Astrocyte of the cerebellum (primary cell): ENCODE data around the gene PHF20.

Source experiments
- DNase-seq: peaks from one replicate; pipeline ENCODE4 v3.0.0-alpha.2; 2011; ENCODE audit warnings: low read depth
- H3K4me3 ChIP-seq: 2 replicates; pipeline ENCODE4 v1.5.1; 2011; ENCODE audit warnings: mild to moderate bottlenecking, low read depth, low read length, moderate library complexity
- in situ Hi-C: cut with HindIII; loops from 2 replicates; pipeline ENCODE4 v1.10.0; 2017; ENCODE audit warnings: low sequenced_read_pairs
- TF ChIP-seq, protein P1 (sequence below): IDR thresholded peaks from 2 replicates; pipeline ENCODE4 v1.5.1; 2012; ENCODE audit warnings: low read length, low read depth, moderate library complexity, mild to moderate bottlenecking; ENCODE audit errors: missing control alignments

Gene PHF20

DNA sequence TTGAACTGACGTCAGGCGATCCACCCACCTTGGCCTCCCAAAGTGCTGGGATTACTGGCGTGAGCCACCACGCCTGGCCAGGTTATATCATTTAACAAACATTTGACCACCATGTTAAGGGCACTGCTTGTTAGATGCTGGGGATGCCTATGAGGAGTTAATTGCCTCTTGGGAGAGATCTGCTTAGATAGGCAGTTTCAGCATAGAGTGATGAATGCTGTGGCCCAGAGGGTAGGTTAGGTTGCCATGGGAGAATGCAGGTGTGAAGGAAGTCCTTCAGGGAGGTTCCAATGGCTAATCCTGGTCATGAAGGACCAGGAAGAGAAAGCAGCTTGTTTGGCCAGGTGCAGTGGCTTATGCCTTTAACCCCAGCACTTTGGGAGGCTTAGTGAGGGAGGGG is 17.0 kb downstream of the PHF20 start:
- in situ Hi-C loops = no loop called here
- TF ChIP-seq, protein P1, sequence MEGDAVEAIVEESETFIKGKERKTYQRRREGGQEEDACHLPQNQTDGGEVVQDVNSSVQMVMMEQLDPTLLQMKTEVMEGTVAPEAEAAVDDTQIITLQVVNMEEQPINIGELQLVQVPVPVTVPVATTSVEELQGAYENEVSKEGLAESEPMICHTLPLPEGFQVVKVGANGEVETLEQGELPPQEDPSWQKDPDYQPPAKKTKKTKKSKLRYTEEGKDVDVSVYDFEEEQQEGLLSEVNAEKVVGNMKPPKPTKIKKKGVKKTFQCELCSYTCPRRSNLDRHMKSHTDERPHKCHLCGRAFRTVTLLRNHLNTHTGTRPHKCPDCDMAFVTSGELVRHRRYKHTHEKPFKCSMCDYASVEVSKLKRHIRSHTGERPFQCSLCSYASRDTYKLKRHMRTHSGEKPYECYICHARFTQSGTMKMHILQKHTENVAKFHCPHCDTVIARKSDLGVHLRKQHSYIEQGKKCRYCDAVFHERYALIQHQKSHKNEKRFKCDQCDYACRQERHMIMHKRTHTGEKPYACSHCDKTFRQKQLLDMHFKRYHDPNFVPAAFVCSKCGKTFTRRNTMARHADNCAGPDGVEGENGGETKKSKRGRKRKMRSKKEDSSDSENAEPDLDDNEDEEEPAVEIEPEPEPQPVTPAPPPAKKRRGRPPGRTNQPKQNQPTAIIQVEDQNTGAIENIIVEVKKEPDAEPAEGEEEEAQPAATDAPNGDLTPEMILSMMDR = no peak
- no peak overlapping the region for H3K4me3 ChIP-seq
- DNase-seq = no peak

DNA sequence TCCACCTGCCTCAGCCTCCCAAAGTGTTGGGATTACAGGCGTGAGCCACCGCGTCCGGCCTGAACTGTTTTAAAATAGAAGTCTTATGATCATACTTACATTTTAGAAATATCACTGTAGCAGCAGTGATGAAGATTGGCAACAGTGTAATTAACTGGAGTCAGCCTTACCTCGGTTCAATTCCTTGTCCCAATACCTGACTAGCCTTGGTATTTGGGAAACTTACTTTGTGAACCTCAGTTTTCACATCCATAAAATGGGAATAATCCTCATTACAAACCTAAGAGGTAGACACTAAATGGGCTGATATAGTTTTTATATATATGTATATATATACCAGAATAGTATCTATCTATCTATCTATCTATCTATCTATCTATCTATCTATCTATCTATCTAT is 19.3 kb downstream of the PHF20 start:
- DNase-seq = no peak
- in situ Hi-C loops = no loop called here
- TF ChIP-seq, protein P1 = no peak
- no peak overlapping the region for H3K4me3 ChIP-seq

DNA sequence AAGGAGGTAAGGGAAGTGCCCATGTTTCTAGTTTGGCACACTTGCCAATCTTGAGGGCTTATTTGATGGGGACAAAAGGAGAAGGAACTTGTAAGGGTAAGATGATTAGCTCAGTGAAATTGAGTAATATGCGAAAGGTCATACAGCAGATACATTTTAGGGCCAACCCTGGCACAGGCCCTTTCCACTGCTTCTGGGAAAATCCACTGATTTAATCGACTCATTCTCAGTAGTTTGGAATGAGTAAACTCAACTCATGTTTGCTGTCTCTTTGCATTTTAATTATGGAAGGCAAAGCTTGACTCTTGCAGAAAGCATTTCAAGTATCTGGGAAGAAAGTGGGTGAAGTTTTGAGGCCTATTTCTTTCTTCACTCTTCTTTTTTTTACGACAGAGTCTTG is 20.0 kb downstream of the PHF20 start:
- in situ Hi-C loops = no loop called here
- H3K4me3 ChIP-seq = no peak overlapping the region
- peak; percentile 37 for DNase-seq
- TF ChIP-seq, protein P1 = no peak

DNA sequence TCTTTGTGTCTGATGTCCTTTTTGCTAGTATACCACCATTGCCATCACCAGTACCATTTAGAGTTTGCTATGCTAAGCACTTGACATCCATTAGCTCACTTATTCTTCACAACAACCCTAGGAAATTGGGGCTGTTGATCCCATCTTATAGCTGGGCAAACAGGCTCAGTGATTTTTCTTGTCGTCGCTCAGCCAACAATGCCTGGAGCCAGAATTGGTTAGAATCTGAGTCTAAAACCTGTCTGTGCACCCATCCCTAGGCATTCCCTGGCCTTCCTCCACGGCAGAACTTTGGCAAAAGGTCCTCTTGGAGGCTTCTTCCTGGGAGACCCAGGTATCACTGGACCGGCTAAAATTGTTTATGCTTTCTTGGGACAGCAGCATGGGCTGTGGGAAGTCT is 20.9 kb downstream of the PHF20 start:
- no peak for DNase-seq
- in situ Hi-C loops = no loop called here
- TF ChIP-seq, protein P1 = no peak

DNA sequence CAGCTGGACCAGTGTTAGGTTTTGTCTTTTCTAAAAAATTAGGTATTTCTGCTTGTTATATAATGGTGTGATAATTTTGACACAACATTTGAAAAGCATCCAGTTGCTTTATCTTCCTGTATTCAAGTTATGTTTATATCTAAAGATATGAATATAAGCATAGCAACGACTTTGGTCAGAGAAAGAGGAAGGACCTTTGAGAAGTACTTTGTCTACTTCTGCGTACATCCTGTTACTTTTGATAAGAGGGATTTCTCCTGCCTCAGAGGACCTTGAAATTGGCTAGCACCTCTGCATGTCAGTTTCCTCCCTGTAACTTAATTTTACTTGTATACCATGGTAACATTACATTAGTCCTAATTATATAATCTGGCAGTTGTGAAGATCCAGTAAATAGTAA is 24.8 kb downstream of the PHF20 start:
- no peak overlapping the region for H3K4me3 ChIP-seq
- in situ Hi-C loops = no loop called here
- TF ChIP-seq, protein P1 = no peak
- DNase-seq = no peak

More for the DNA sequence above, 20.9 kb downstream of the PHF20 start:
- no peak overlapping the region for H3K4me3 ChIP-seq

DNA sequence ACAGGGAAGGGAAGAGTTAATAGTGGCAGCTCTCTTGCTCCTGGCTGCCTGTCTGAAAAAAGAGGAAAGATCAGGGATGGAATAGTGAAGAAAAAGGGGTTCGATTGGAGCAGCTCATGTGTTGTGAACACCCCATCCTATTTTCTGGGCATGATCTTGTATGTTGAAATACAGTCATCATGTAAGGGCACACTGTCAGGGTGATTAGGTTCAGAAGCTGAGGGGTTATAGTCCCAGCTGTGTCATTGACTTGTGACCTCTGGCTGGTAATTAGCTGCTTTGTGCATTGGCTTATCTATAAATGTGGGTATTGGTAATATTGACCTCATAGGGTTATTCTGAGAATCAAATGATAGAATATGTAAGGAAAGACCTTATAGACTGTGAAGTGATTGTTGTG is 30.1 kb downstream of the PHF20 start:
- in situ Hi-C loops = no loop called here
- no peak for DNase-seq
- H3K4me3 ChIP-seq = no peak overlapping the region
- TF ChIP-seq, protein P1 = no peak

DNA sequence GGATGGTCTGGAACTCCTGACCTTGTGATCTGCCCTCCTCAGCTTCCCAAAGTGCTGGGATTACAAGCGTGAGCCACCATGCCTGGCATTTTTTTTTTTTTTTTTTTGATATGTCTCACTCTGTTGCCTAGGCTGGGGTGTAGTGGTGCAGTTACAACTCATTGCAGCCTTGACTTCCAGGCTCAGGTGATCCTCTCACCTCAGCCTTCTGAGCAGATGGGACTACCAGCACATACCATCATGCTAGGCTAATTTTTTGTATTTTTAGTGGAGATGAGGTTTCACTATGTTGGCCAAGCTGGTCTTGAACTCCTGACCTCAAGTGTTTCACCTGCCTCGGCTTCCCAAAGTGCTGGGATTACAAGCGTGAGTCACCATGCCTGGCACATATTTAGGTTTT is 34.3 kb downstream of the PHF20 start:
- TF ChIP-seq, protein P1 = no peak
- no peak for DNase-seq
- no peak overlapping the region for H3K4me3 ChIP-seq
- in situ Hi-C loops = no loop called here
